GM23338 (cell line): ENCODE measurements around the gene BCKDK.

ENCODE experiments used
- CREB1 ChIP-seq: fragments of 250-450 bp; sonication (Bioruptor Pico); IDR thresholded peaks from 2 replicates; pipeline ENCODE4 v1.5.0; 2020; ENCODE audit warnings: low read depth, mild to moderate bottlenecking, moderate library complexity
- CTCF ChIP-seq, 2 experiments: fragments of 200-600 bp in 1 of 2; sonication (generic) in 1 of 2; conservative IDR thresholded peaks; 2 replicates each; pipeline versions ENCODE4 v1.5.1 to v1.6.1; 2016 to 2017; ENCODE audit warnings: antibody characterized with exemption in 2 of 2, low read depth in 2 of 2, mild to moderate bottlenecking in 2 of 2, moderate library complexity in 1 of 2
- EZH2 ChIP-seq: fragments of 200-600 bp; sonication (generic); IDR thresholded peaks from one replicate; pipeline ENCODE4 v1.8.0; 2017; ENCODE audit warnings: antibody characterized with exemption, mild to moderate bottlenecking, low read depth; ENCODE audit not compliant: unreplicated experiment
- EZH2phosphoT487 ChIP-seq: fragments of 200-600 bp; sonication (generic); IDR thresholded peaks from one replicate; pipeline ENCODE4 v1.8.1; 2018; ENCODE audit warnings: antibody characterized with exemption; ENCODE audit not compliant: unreplicated experiment
- POLR2AphosphoS5 ChIP-seq: IDR thresholded peaks from 2 replicates; pipeline ENCODE4 v1.6.1; 2016; ENCODE audit warnings: antibody characterized with exemption, low read depth
- REST ChIP-seq: IDR thresholded peaks from one replicate; pipeline ENCODE4 v1.6.1; 2018; ENCODE audit warnings: antibody characterized with exemption; ENCODE audit not compliant: unreplicated experiment
- STAT1 ChIP-seq: IDR thresholded peaks from one replicate; pipeline ENCODE4 v1.6.1; 2016; ENCODE audit warnings: antibody characterized with exemption; ENCODE audit not compliant: unreplicated experiment
- ZNF331 ChIP-seq: fragments of 250-450 bp; sonication (Bioruptor Pico); IDR thresholded peaks from 2 replicates; pipeline ENCODE4 v1.5.0; 2020; ENCODE audit warnings: low read depth, mild to moderate bottlenecking, moderate library complexity

- no peak for TF ChIP-seq CTCF (conservative IDR thresholded peaks at IDR 0.05; ENCODE audit: low read depth in 2 of 2)
- TF ChIP-seq STAT1, result no peak
- TF ChIP-seq EZH2, result no peak
- no peak for TF ChIP-seq REST
- no peak for TF ChIP-seq POLR2AphosphoS5
- no peak for TF ChIP-seq EZH2phosphoT487
- no peak for TF ChIP-seq CREB1 (CRISPR knock-in tag)
- no peak for TF ChIP-seq ZNF331
Observed at GRCh38 chr16:31109622-31110021, 1.4 kb downstream of the BCKDK start.
